GM18508 (cell line): ENCODE data around the gene MOB4.
"Not testable (repeated sequence)": the region's sequence is repeated elsewhere in the genome, so short reads cannot be mapped to it uniquely, and the experiment has no call there.

ENCODE experiments used
- ATAC-seq: cut with Tn5 transposase; IDR thresholded peaks from one replicate; pipeline ENCODE4 v1.9.1; 2021; ENCODE audit warnings: moderate number of reproducible peaks; ENCODE audit not compliant: insufficient read depth, unreplicated experiment

The MOB4 gene

DNA sequence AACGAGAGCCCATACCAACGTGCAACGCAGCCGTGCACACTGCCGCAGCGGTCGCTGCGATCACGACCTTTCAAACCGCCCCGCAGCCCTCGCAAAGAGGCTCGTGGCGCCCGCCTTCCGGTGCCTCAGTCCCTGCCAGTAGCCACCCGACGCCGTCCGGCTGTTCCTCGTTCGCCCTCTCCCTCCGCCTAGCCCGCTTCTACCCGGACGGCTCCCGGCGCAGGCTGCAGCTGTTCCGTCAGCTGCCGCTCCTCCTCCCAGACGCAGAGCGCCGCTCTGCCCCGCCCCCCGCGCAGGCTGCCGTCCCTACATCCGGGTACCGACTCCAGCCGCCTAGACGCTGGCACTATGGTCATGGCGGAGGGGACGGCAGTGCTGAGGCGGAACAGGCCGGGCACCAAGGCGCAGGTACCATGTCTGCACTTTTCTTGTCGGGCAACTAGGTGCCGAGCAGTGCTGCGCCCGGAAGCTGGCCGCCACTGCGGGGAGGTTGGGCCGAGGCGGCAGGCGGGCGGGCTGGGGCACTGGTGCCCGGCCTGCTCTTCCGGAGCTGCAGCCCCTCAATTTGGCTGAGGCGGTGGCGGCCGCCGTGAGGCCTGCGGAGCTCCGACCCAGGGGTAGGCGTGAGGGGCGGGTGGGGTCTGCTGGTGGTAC is at the start of gene MOB4:
Gene MOB4, plus strand, starts transcription at position 328 of the 654 bp plus-strand sequence. Its CDS starts 21 bp downstream, at position 349.
- peak; percentile 87 for ATAC-seq

- no peak for ATAC-seq
These were observed 43.7 kb upstream of the MOB4 start for GRCh38 chr2:197472166-197472565.

DNA sequence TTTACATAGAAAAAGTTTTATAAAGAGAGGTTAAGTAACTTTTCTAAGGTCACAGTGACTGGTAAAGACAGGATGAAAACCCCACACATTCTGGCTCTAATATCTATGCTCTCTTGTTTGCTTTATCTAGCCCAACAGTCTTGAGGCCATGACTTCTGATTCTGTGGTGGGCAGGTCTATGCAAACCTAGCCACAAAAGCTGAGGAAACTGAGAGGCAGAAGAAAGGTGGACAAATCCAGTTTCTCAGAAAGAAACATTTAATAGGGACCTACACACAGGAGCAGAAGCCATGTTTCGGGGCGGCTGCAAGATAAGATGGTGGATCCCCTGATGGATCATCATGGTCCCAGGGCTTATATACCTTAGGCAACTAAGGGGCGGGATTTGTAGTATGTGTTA is 38.1 kb upstream of the MOB4 start:
- ATAC-seq: no peak

GRCh38 chr2:197480165-197481036 is 35.5 kb upstream of the MOB4 start:
- ATAC-seq: no peak

- ATAC-seq: not testable (repeated sequence)
These were observed 31.6 kb upstream of the MOB4 start for GRCh38 chr2:197484248-197484647.

- ATAC-seq: no peak
These were observed 29.7 kb upstream of the MOB4 start for GRCh38 chr2:197486175-197486574.

DNA sequence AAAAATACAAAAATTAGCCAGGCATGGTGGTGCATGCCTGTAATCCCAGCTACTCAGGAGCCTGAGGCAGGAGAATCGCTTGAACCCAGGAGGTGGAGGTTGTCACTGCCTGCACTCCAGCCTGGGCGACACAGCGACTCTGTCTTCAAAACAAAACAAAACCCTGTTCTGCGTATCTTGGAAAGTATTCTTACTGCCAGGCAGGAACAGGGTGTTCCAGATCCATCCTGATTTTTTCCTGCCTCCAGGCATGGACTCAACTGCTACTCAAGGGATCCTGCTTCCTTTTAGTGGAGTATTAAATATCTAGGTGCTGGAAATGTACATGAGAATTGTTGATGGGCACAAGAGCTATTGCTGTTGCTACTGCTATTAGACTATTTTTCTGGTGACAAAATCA is 28.5 kb upstream of the MOB4 start:
- no peak for ATAC-seq

DNA sequence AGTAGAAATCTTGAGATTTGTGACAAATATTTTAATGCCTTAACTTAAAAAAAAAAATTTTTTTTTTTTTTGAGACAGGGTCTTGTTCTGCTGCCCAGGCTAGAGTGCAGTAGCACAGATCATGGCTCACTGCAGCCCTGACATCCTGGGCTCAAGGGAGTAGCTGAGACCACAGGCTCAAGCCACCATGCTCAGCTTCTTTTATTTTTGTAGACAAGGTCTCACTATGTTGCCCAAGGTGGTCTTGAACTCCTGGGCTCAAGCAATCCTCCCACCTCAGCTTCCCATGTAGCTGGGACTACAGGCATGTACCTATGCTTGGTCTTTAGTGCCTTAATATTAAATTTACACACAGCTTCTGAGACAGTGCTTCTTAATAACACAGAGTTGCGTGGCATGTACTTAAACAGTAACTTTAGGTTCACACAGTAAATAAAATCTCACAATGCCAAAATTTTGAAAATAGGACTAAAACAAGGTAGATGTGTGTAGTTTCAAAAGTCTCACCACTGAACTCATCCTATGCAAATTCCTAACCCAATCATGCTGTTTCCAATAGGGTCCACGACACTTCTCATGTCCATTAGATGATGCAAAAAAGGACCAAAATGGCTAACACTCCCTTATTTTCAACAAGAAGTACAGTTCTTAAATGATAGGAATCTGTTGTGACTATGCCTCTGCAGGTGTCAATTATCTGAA is 20.3 kb upstream of the MOB4 start:
- ATAC-seq: no peak

- no peak for ATAC-seq
These were observed 19.2 kb upstream of the MOB4 start for GRCh38 chr2:197496695-197497094.

DNA sequence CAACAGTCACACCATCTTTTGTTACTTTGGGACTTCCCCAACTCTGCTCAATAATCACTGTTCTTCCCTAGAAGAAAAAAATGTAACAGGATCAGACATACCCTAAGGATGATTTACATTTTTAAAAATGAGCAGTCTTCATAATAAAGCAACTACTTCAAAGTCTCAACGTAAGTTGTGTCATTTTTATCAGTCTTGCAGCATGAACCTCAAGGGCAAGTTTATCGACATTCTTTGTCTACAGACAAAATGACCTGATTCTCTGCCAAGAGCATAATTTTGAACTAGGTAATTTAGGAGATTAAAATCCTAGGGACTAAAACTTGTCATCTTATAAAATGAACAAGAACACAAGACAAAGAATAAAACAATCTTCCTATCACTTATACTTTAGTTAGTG is 18.5 kb upstream of the MOB4 start:
- ATAC-seq: no peak

- ATAC-seq: no peak
These were observed 17.5 kb upstream of the MOB4 start for GRCh38 chr2:197498235-197498936.

DNA sequence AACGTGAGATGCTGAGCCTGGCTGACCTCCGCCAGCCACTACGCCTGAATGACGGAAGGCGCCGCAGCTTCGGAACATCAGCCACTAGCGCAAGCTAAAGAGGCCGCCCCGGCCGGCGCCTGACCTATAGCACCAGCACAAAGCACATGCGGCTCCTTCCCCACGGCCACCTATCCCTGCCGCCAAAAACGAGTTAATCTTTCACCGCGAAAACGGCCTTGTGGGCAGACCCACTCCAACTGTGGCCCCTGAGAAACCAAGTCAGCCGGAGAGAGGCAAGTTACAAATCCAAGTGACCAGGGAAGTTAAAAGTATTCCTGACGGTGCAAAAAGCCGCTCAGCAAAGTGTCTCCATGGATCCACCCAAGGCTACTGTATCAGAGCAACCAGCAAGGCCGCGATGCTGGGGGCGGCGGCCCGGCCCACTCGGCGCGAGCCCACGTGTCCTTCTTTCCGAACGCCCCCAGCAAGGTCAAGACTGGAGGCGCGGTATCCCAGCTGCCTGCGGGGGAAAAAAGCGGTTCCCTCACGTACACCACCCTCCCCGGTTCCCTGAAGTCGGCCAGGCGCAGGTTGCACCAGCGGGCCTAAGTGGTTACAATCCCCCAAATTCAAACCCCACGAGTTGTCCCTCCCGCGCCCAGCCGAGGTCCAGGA is 16.8 kb upstream of the MOB4 start:
- ATAC-seq: no peak

- ATAC-seq: peak; percentile 72
These were observed 16.0 kb upstream of the MOB4 start, which contains the start of the genes HSPD1 and HSPE1 for GRCh38 chr2:197499594-197500502. Gene HSPD1 (minus strand): TSS chr2:197499840. CDS start chr2:197498848, 992 bp downstream. Gene HSPE1 (plus strand): TSS chr2:197500379. CDS start chr2:197500437, 58 bp downstream.

GRCh38 chr2:197500503-197501131 is 15.2 kb upstream of the MOB4 start:
- no peak for ATAC-seq

- ATAC-seq: no peak
These were observed 13.7 kb upstream of the MOB4 start for GRCh38 chr2:197502201-197502600.

- ATAC-seq: no peak
These were observed 13.2 kb upstream of the MOB4 start for GRCh38 chr2:197502685-197503084.

DNA sequence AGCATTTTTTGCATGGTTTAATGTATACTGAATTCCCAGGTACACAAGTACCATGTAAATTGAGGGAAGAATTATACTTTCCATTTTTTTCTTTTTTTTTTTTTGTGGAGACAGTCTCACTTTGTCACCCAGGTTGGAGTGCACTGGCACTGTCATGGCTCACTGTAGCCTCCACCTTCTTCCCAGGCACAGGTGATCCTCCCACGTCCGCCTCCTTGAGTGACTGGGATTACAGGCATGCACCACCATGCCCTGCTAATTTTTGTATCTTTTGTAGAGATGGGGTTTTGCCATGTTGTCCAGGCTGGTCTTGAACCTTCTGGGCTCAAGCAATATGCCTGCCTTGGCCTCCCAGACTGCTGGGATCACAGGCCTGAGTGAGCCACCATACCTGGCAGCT is 11.9 kb upstream of the MOB4 start:
- no peak for ATAC-seq

DNA sequence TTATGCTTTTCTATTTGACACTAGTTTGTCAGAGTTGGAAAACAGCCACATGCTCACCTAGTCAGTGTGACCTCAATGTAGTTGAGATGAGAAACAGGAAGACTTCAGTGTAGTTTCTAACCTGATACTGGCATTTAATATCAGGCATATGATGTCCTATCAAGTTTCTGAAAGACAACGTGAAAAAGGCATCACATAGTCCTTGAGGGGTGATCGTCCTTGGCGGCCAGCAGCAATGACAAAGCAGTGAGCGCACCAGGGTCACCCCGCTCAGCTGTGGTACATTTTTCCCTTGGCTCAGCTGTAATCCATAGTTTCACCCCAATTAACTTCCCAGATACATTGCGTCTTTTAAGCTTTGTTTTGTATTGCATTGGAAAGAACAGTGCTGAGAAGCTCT is 11.4 kb upstream of the MOB4 start:
- no peak for ATAC-seq
